HepG2 (cell line): ENCODE results near the gene MAB21L4. TPM values are rescaled to one million over a fixed set of nuclear protein-coding genes. Genes with fewer than 3 reads are reported as not detected.

Experiments used
- CCDC6 ChIP-seq: sonication (generic); formaldehyde crosslinking; IDR thresholded peaks from 2 replicates; pipeline ENCODE4 v1.8.1; 2022; ENCODE audit warnings: mild to moderate bottlenecking, missing genetic modification reagents, moderate library complexity
- CHD4 ChIP-seq: fragments of 200-600 bp; sonication (generic); IDR thresholded peaks from 2 replicates; pipeline ENCODE4 v1.7.0; 2017; ENCODE audit warnings: mild to moderate bottlenecking, low read length, borderline replicate concordance
- NCOA5 ChIP-seq: sonication (generic); formaldehyde crosslinking; IDR thresholded peaks from 2 replicates; pipeline ENCODE4 v1.4.0; 2020; ENCODE audit warnings: missing genetic modification reagents
- PLRG1 ChIP-seq: fragments of 450-650 bp; conservative IDR thresholded peaks from 2 replicates; pipeline ENCODE4 v1.6.1; 2016
- REPIN1 ChIP-seq: sonication (generic); formaldehyde crosslinking; IDR thresholded peaks from 2 replicates; pipeline ENCODE4 v1.8.0; 2022; ENCODE audit warnings: missing genetic modification reagents, low read depth, mild to moderate bottlenecking, borderline replicate concordance
- SAFB2 ChIP-seq: sonication (generic); formaldehyde crosslinking; IDR thresholded peaks from 2 replicates; pipeline ENCODE4 v1.5.1; 2020; ENCODE audit warnings: missing genetic modification reagents, low read depth, mild to moderate bottlenecking, borderline replicate concordance
- ZBED4 ChIP-seq: sonication (generic); formaldehyde crosslinking; IDR thresholded peaks from 2 replicates; pipeline ENCODE4 v1.4.0; 2020; ENCODE audit warnings: missing genetic modification reagents, borderline replicate concordance
- ZBTB26 ChIP-seq: IDR thresholded peaks from 2 replicates; pipeline ENCODE4 v1.6.1; 2016; ENCODE audit warnings: missing compliant biosample characterization, missing genetic modification reagents, borderline replicate concordance
- ZBTB42 ChIP-seq: sonication (generic); formaldehyde crosslinking; IDR thresholded peaks from 2 replicates; pipeline ENCODE4 v1.5.0; 2020; ENCODE audit warnings: mild to moderate bottlenecking, missing genetic modification reagents
- ZFP90 ChIP-seq: sonication (generic); formaldehyde crosslinking; IDR thresholded peaks from 2 replicates; pipeline ENCODE4 v1.8.0; 2022; ENCODE audit warnings: missing genetic modification reagents, mild to moderate bottlenecking, inconsistent platforms, borderline replicate concordance
- ZNF124 ChIP-seq: sonication (generic); formaldehyde crosslinking; IDR thresholded peaks from 2 replicates; pipeline ENCODE4 v1.4.0; 2020; ENCODE audit warnings: missing genetic modification reagents
- ZNF256 ChIP-seq: sonication (generic); formaldehyde crosslinking; conservative IDR thresholded peaks from 2 replicates; pipeline ENCODE4 v1.4.0; 2020; ENCODE audit warnings: missing genetic modification reagents
- ZNF263 ChIP-seq: sonication (generic); formaldehyde crosslinking; IDR thresholded peaks from 2 replicates; pipeline ENCODE4 v1.4.0; 2020; ENCODE audit warnings: missing genetic modification reagents
- ZNF557 ChIP-seq: sonication (generic); formaldehyde crosslinking; IDR thresholded peaks from 2 replicates; pipeline ENCODE4 v1.4.0; 2020; ENCODE audit warnings: missing genetic modification reagents
- ZNF615 ChIP-seq: sonication (generic); formaldehyde crosslinking; IDR thresholded peaks from 2 replicates; pipeline ENCODE4 v1.5.0; 2020; ENCODE audit warnings: mild to moderate bottlenecking, missing genetic modification reagents, borderline replicate concordance
- ZNF770 ChIP-seq: sonication (generic); formaldehyde crosslinking; IDR thresholded peaks from 2 replicates; pipeline ENCODE4 v1.5.0; 2020; ENCODE audit warnings: mild to moderate bottlenecking, missing genetic modification reagents
- ZSCAN25 ChIP-seq: sonication (generic); formaldehyde crosslinking; IDR thresholded peaks from 2 replicates; pipeline ENCODE4 v1.8.0; 2022; ENCODE audit warnings: mild to moderate bottlenecking, missing genetic modification reagents
- ZSCAN29 ChIP-seq: sonication (generic); formaldehyde crosslinking; conservative IDR thresholded peaks from 2 replicates; pipeline ENCODE4 v1.4.0; 2020; ENCODE audit warnings: mild to moderate bottlenecking, missing genetic modification reagents
- ZSCAN30 ChIP-seq: sonication (generic); formaldehyde crosslinking; IDR thresholded peaks from 2 replicates; pipeline ENCODE4 v1.5.0; 2020; ENCODE audit warnings: mild to moderate bottlenecking, missing genetic modification reagents
- polyA plus RNA-seq, 8 experiments: library from polyadenylated mRNA; depleted of rRNA in 3 of 8; stranded (reverse) in 7 of 8; unstranded in 1 of 8; fragments of >200 nt; fragmentation: Illumina TruSeq in 4 of 8; extraction: Trizol in 4 of 8; gene quantifications; 2 replicates each; pipeline versions ENCODE4 v1.2.1 to v1.2.3, GENCODE V29; 2011 to 2016; ENCODE audit warnings: low read depth in 4 of 8, missing spikeins in 1 of 8, mixed read lengths in 1 of 8; ENCODE audit not compliant: insufficient read depth in 1 of 8
- total RNA-seq, 5 experiments: library from RNA; depleted of rRNA; stranded (reverse); fragments of >200 nt; fragmentation: Illumina TruSeq; extraction: Trizol; gene quantifications; 2 replicates each; pipeline ENCODE4 v1.2.3, GENCODE V29; 2016; ENCODE audit warnings: low read depth in 1 of 5
- TF ChIP-seq, protein P1 (sequence below): sonication (generic); formaldehyde crosslinking; IDR thresholded peaks from 2 replicates; pipeline ENCODE4 v1.8.1; 2023; ENCODE audit warnings: mild to moderate bottlenecking, missing genetic modification reagents, borderline replicate concordance
- TF ChIP-seq, protein P2 (sequence below): sonication (generic); formaldehyde crosslinking; IDR thresholded peaks from 2 replicates; pipeline ENCODE4 v1.5.1; 2020; ENCODE audit warnings: missing genetic modification reagents, mild to moderate bottlenecking, borderline replicate concordance

Gene MAB21L4
- total and polyA plus RNA-seq, 2 of the 13 experiments (the other 11 are each of a cell fraction or from before 2014, with no cell fraction given) = 3.0 to 14.0 TPM

DNA sequence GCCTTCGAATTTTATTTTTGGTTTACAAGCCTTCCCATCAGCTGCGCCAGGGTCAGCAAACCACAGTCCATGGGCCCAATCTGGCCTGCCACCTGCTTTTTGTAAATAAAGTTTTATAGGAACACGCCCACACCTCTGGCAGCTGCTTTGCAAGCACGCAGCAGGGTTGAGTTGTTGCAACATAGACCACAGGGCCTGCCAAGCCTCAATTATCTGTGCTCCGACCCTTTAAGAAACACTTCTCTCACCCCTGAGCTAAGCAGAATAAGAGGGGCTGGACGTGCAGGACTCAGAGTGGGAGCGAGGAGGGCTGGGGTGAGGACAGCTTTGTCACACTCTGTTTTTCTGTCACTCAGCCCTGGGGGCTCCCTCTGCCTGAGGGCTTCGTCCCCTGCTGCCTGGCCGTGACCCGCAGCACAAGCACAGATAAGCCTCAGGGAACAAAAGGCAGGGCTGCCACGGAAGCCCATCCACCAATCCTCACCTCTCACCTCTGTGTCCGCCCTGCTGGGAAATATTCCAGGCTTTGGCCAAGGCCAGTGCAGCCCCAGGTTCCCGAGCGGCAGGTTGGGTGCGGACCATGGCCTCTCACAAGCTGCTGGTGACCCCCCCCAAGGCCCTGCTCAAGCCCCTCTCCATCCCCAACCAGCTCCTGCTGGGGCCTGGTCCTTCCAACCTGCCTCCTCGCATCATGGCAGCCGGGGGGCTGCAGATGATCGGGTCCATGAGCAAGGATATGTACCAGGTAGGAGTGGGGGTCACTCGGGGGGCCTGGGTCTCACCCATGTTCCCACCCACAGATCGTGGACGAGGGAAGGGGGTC lies 27.5 kb downstream of the MAB21L4 start, which contains the start of gene AGXT (continued):
- TF ChIP-seq ZBED4 (CRISPR knock-in tag) (peak; percentile 50), ZBTB26 (no peak; the same call in 1 of the 2 replicates), ZNF615 (peak; percentile 46; the same call in 1 of the 2 replicates), ZBTB42 (CRISPR knock-in tag) (0 out of 2 replicates have a peak, but pooled peaks have one; percentile 86), ZNF256 (no peak), SAFB2 (CRISPR knock-in tag) (peak; percentile 43; the same call in 1 of the 2 replicates), CHD4 (no peak), PLRG1 (no peak), CCDC6 (CRISPR knock-in tag) (no peak), ZNF770 (CRISPR knock-in tag) (peak; percentile 60), NCOA5 (CRISPR knock-in tag) (no peak), ZSCAN30 (CRISPR knock-in tag) (no peak), ZSCAN25 (CRISPR knock-in tag) (peak; percentile 99), REPIN1 (CRISPR knock-in tag) (peak; percentile 80; the same call in 1 of the 2 replicates), ZNF124 (CRISPR knock-in tag) (no peak), ZSCAN29 (no peak), ZNF557 (CRISPR knock-in tag) (peak; percentile 64; the same call in 1 of the 2 replicates), ZFP90 (CRISPR knock-in tag) (peak; percentile 77; the same call in 1 of the 2 replicates), ZNF263 (CRISPR knock-in tag) (peak; percentile 87)
- TF ChIP-seq, protein P1, sequence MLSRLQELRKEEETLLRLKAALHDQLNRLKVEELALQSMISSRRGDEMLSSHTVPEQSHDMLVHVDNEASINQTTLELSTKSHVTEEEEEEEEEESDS = no peak; the same call in 1 of the 2 replicates
- TF ChIP-seq, protein P2, sequence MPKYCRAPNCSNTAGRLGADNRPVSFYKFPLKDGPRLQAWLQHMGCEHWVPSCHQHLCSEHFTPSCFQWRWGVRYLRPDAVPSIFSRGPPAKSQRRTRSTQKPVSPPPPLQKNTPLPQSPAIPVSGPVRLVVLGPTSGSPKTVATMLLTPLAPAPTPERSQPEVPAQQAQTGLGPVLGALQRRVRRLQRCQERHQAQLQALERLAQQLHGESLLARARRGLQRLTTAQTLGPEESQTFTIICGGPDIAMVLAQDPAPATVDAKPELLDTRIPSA (CRISPR knock-in tag) = 0 out of 2 replicates have a peak, but pooled peaks have one; percentile 41
